GM21825 (cell line): ENCODE results near the gene LRRC8D.
"Not testable (repeated sequence)": the region's sequence is repeated elsewhere in the genome, so short reads cannot be mapped to it uniquely, and the experiment has no call there.

Experiments used
- ATAC-seq: cut with Tn5 transposase; IDR thresholded peaks from one replicate; pipeline ENCODE4 v1.9.1; 2021; ENCODE audit warnings: mild to moderate bottlenecking, moderate library complexity; ENCODE audit not compliant: unreplicated experiment

LRRC8D gene

GRCh38 chr1:89908672-89909436, 88.0 kb downstream of the LRRC8D start:
- no peak for ATAC-seq

- no peak for ATAC-seq
These were observed 89.4 kb downstream of the LRRC8D start for GRCh38 chr1:89910268-89910667.

GRCh38 chr1:89910780-89911179, 89.9 kb downstream of the LRRC8D start:
- no peak for ATAC-seq

GRCh38 chr1:89911191-89911991, 90.6 kb downstream of the LRRC8D start:
- no peak for ATAC-seq

- no peak for ATAC-seq
These were observed 91.2 kb downstream of the LRRC8D start for GRCh38 chr1:89912073-89912472.

GRCh38 chr1:89913353-89914095, 92.7 kb downstream of the LRRC8D start:
- no peak for ATAC-seq

- no peak for ATAC-seq
These were observed 96.5 kb downstream of the LRRC8D start for GRCh38 chr1:89917353-89917752.

- ATAC-seq, result no peak
These were observed 97.4 kb downstream of the LRRC8D start for GRCh38 chr1:89918127-89918793.

GRCh38 chr1:89918794-89919155, 97.9 kb downstream of the LRRC8D start:
- no peak for ATAC-seq

- no peak for ATAC-seq
These were observed 98.3 kb downstream of the LRRC8D start for GRCh38 chr1:89919174-89919573.

GRCh38 chr1:89922911-89923310, 102.1 kb downstream of the LRRC8D start:
- no peak for ATAC-seq

- no peak for ATAC-seq
These were observed 102.7 kb downstream of the LRRC8D start for GRCh38 chr1:89923517-89923916.

GRCh38 chr1:89924075-89924474, 103.2 kb downstream of the LRRC8D start:
- not testable (repeated sequence) for ATAC-seq

- ATAC-seq, result no peak
These were observed 106.2 kb downstream of the LRRC8D start for GRCh38 chr1:89927049-89927448.

- no peak for ATAC-seq
These were observed 106.6 kb downstream of the LRRC8D start for GRCh38 chr1:89927478-89927877.

GRCh38 chr1:89928506-89928905, 107.7 kb downstream of the LRRC8D start:
- ATAC-seq, result no peak

- ATAC-seq, result no peak
These were observed 108.7 kb downstream of the LRRC8D start for GRCh38 chr1:89929467-89930063.

- ATAC-seq, result no peak
These were observed 109.7 kb downstream of the LRRC8D start for GRCh38 chr1:89930579-89930978.

GRCh38 chr1:89931964-89932363, 111.1 kb downstream of the LRRC8D start:
- ATAC-seq, result no peak

- no peak for ATAC-seq
These were observed 111.9 kb downstream of the LRRC8D start for GRCh38 chr1:89932598-89933364.
